ENCODE measurements around the gene CNTN6. TPM values are rescaled to one million over a fixed set of nuclear protein-coding genes. Genes with fewer than 3 reads are reported as not detected.

The CNTN6 gene
- total RNA-seq, 1 experiment from 2014 or later = not detected

- no peak for DNase-seq (ENCODE audit: low read depth)
Observed at GRCh38 chr3:1406250-1406649, 313.4 kb downstream of the CNTN6 start.

DNA sequence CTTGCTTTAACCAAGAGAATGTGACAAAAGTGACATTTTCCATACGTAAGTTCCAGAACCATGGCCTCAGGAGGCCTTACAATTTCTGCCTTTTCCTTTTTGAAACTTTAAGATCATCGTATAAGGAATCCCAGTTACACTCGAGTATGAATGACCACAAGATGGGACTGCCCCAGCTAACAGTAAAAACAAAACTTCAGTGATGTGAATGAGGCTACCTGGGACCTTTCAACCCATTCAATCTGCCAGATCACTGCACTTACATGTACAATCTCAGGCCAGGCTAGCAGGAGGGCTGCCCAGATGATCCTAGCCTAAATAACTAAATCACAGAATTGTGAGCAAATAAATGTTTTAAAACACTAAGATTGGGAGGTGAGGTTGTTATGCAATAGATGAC lies 328.8 kb downstream of the CNTN6 start:
- no peak for DNase-seq (ENCODE audit: low read depth)

- no peak for DNase-seq (ENCODE audit: low read depth)
Observed at GRCh38 chr3:1423566-1424089, 330.8 kb downstream of the CNTN6 start.

DNA sequence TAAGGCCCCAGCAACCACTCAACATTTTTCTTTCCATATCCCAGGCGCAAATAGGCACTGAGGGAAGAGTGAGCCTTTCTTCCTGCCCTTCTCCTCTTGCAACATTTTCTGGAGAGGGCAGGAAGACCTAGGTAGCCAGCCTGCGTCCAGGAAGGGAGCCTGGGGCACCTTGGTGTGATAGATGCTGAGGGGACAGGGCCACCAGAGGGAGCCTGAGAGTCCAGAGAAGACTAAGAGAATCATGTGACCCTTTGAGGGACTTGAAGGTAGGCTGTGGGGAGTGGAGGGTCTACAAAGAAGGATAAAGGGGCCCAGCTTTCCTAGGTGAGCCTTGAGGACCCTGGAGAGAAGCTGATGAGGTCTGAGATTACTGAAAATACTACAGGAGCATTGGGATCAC lies 346.6 kb downstream of the CNTN6 start:
- DNase-seq (ENCODE audit: low read depth) = no peak

DNA sequence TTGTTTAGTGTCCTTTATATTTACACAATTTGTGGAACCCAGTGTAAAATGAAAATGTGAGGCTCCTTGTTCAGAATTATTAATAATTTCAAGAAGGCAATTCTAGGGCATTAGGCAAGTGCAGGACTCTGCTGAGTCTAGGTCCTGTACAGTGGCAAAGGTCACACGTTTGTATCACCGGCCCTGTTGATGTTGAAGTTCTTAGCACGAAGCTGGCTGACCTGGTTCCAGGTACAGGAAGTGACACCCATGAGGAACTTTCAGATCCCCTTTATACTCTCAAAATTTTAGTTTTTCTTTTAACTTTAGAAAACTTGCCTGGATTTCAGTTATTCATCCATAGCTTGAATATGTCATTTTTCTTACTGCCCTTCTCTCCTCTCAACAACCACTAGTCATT lies 349.4 kb downstream of the CNTN6 start:
- no peak for DNase-seq (ENCODE audit: low read depth)

GRCh38 chr3:1444195-1444594 lies 351.4 kb downstream of the CNTN6 start:
- no peak for DNase-seq (ENCODE audit: low read depth)

- DNase-seq (ENCODE audit: low read depth) = no peak
Observed at GRCh38 chr3:1446531-1446930, 353.7 kb downstream of the CNTN6 start.

GRCh38 chr3:1447452-1447851 lies 354.6 kb downstream of the CNTN6 start:
- no peak for DNase-seq (ENCODE audit: low read depth)

DNA sequence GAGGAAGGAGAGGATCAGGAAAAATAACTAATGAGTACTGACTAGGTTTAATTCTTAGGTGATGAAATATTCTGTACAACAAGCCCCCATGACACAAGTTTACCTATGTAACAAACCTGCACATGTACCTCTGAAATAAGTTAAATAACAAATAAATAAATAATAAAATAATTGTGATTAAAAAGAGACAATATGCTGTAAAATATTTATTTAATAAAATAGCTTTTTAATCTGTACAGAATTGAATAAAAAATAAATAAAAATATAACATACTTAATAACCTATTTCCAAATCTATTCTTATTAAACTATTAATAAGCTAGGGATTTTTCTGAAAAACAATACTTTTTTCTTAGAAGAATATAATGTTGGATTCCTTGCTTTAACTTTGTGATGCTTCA lies 355.6 kb downstream of the CNTN6 start:
- DNase-seq (ENCODE audit: low read depth) = no peak

All from RPMI7951 (cell line).